SK-N-SH treated with all-trans-retinoic acid at 6 μM for 48 hours (cell line): ENCODE results near the gene FRMD4A.

Source experiments
- ATAC-seq: fragments of 200-7000 bp; cut with Tn5 transposase; 3 replicates; pipeline ENCODE4 v1.9.1; 2020; ENCODE audit warnings: mild to moderate bottlenecking, moderate library complexity
- ARNTL ChIP-seq: fragments of 450-650 bp; formaldehyde crosslinking; IDR thresholded peaks from 2 replicates; pipeline ENCODE4 v1.5.0; 2020; ENCODE audit warnings: low read depth, mild to moderate bottlenecking, moderate library complexity, borderline replicate concordance
- BACH2 ChIP-seq: fragments of 250-450 bp; sonication (Bioruptor Pico); IDR thresholded peaks from 2 replicates; pipeline ENCODE4 v1.9.0; 2021; ENCODE audit warnings: mild to moderate bottlenecking, borderline replicate concordance
- CREB5 ChIP-seq: fragments of 250-450 bp; sonication (Bioruptor Pico); IDR thresholded peaks from 2 replicates; pipeline ENCODE4 v1.5.1; 2020; ENCODE audit warnings: low read depth, mild to moderate bottlenecking, moderate library complexity
- CSDC2 ChIP-seq: fragments of 250-450 bp; sonication (Bioruptor Pico); IDR thresholded peaks from 2 replicates; pipeline ENCODE4 v1.5.0; 2020; ENCODE audit warnings: mild to moderate bottlenecking, moderate library complexity
- CSRNP3 ChIP-seq: fragments of 250-450 bp; sonication (Bioruptor Pico); IDR thresholded peaks from 2 replicates; pipeline ENCODE4 v1.5.1; 2021; ENCODE audit warnings: mild to moderate bottlenecking, moderate library complexity
- ESRRG ChIP-seq: fragments of 250-450 bp; sonication (Bioruptor Pico); IDR thresholded peaks from 2 replicates; pipeline ENCODE4 v1.6.1; 2021; ENCODE audit warnings: mild to moderate bottlenecking
- GLIS3 ChIP-seq: fragments of 250-450 bp; sonication (Bioruptor Pico); IDR thresholded peaks from 2 replicates; pipeline ENCODE4 v1.5.0; 2020; ENCODE audit warnings: mild to moderate bottlenecking, moderate library complexity
- OSR1 ChIP-seq: fragments of 250-450 bp; sonication (Bioruptor Pico); IDR thresholded peaks from 2 replicates; pipeline ENCODE4 v1.8.0; 2022; ENCODE audit warnings: moderate library complexity, mild to moderate bottlenecking, inconsistent platforms
- PATZ1 ChIP-seq: fragments of 250-450 bp; sonication (Bioruptor Pico); IDR thresholded peaks from 2 replicates; pipeline ENCODE4 v1.8.0; 2020; ENCODE audit warnings: mild to moderate bottlenecking, moderate library complexity, borderline replicate concordance
- POU6F1 ChIP-seq: fragments of 250-450 bp; sonication (Bioruptor Pico); IDR thresholded peaks from 2 replicates; pipeline ENCODE4 v1.8.0; 2021; ENCODE audit warnings: low read depth, mild to moderate bottlenecking, moderate library complexity, borderline replicate concordance
- PPARA ChIP-seq: fragments of 250-450 bp; sonication (Bioruptor Pico); IDR thresholded peaks from 2 replicates; pipeline ENCODE4 v1.5.0; 2020; ENCODE audit warnings: mild to moderate bottlenecking, borderline replicate concordance
- RARB ChIP-seq: fragments of 250-450 bp; sonication (Bioruptor Pico); IDR thresholded peaks from 2 replicates; pipeline ENCODE4 v1.8.0; 2021; ENCODE audit warnings: mild to moderate bottlenecking, moderate library complexity
- SNAI2 ChIP-seq: fragments of 250-450 bp; sonication (Bioruptor Pico); IDR thresholded peaks from 2 replicates; pipeline ENCODE4 v1.5.0; 2020; ENCODE audit warnings: mild to moderate bottlenecking, moderate library complexity
- TCF4 ChIP-seq: fragments of 250-450 bp; sonication (Bioruptor Pico); IDR thresholded peaks from 2 replicates; pipeline ENCODE4 v1.8.0; 2021; ENCODE audit warnings: mild to moderate bottlenecking, moderate library complexity, borderline replicate concordance
- TOX ChIP-seq: fragments of 250-450 bp; sonication (Bioruptor Pico); IDR thresholded peaks from 2 replicates; pipeline ENCODE4 v1.8.0; 2021; ENCODE audit warnings: mild to moderate bottlenecking, moderate library complexity, borderline replicate concordance
- TSHZ2 ChIP-seq: fragments of 250-450 bp; sonication (Bioruptor Pico); IDR thresholded peaks from 2 replicates; pipeline ENCODE4 v1.5.0; 2020; ENCODE audit warnings: mild to moderate bottlenecking, moderate library complexity
- ZC3H10 ChIP-seq: fragments of 250-450 bp; sonication (Bioruptor Pico); IDR thresholded peaks from 2 replicates; pipeline ENCODE4 v1.5.1; 2021; ENCODE audit warnings: mild to moderate bottlenecking, moderate library complexity
- ZFP3 ChIP-seq: fragments of 250-450 bp; sonication (Bioruptor Pico); IDR thresholded peaks from 2 replicates; pipeline ENCODE4 v1.5.0; 2020; ENCODE audit warnings: mild to moderate bottlenecking, moderate library complexity
- ZFP30 ChIP-seq: fragments of 450-650 bp; formaldehyde crosslinking; IDR thresholded peaks from 2 replicates; pipeline ENCODE4 v1.5.0; 2022; ENCODE audit warnings: mild to moderate bottlenecking, moderate library complexity
- ZNF565 ChIP-seq: fragments of 450-650 bp; formaldehyde crosslinking; conservative IDR thresholded peaks from 2 replicates; pipeline ENCODE4 v1.5.0; 2020; ENCODE audit warnings: low read depth, mild to moderate bottlenecking, moderate library complexity
- ZNF70 ChIP-seq: fragments of 450-650 bp; formaldehyde crosslinking; IDR thresholded peaks from 2 replicates; pipeline ENCODE4 v1.5.0; 2020; ENCODE audit warnings: mild to moderate bottlenecking, moderate library complexity
- ZNF8 ChIP-seq: fragments of 450-650 bp; formaldehyde crosslinking; IDR thresholded peaks from 2 replicates; pipeline ENCODE4 v1.5.0; 2020; ENCODE audit warnings: mild to moderate bottlenecking, moderate library complexity

Gene FRMD4A

GRCh38 chr10:13813550-13813949 lies 517.2 kb downstream of the FRMD4A start:
- ATAC-seq: no peak
- TF ChIP-seq TSHZ2 (no peak), CSDC2 (CRISPR knock-in tag) (no peak), OSR1 (CRISPR knock-in tag) (no peak), PPARA (no peak), ZFP30 (CRISPR knock-in tag) (no peak), ZNF565 (CRISPR knock-in tag) (no peak), PATZ1 (CRISPR knock-in tag) (no peak), TOX (CRISPR knock-in tag) (no peak), ESRRG (CRISPR knock-in tag) (no peak), BACH2 (CRISPR knock-in tag) (no peak), GLIS3 (CRISPR knock-in tag) (no peak), ZNF8 (CRISPR knock-in tag) (no peak), POU6F1 (no peak)

- no peak for ATAC-seq
- TF ChIP-seq PPARA (no peak), ZC3H10 (CRISPR knock-in tag) (no peak), TCF4 (no peak), CSDC2 (CRISPR knock-in tag) (no peak), ZFP30 (CRISPR knock-in tag) (no peak), ZFP3 (CRISPR knock-in tag) (no peak), OSR1 (CRISPR knock-in tag) (no peak), ESRRG (CRISPR knock-in tag) (no peak), TOX (CRISPR knock-in tag) (no peak), POU6F1 (no peak), CSRNP3 (CRISPR knock-in tag) (no peak), GLIS3 (CRISPR knock-in tag) (no peak), ARNTL (CRISPR knock-in tag) (no peak), RARB (no peak), PATZ1 (CRISPR knock-in tag) (no peak), BACH2 (CRISPR knock-in tag) (no peak), ZNF8 (CRISPR knock-in tag) (no peak), ZNF70 (CRISPR knock-in tag) (no peak), SNAI2 (CRISPR knock-in tag) (no peak), CREB5 (no peak)
- TF ChIP-seq, all 23 proteins: peak for 0
Observed at GRCh38 chr10:13812804-13813203, 517.9 kb downstream of the FRMD4A start.
